SK-N-SH (cell line): ENCODE data around the gene GPN3. TPM values are rescaled to one million over a fixed set of nuclear protein-coding genes. Genes with fewer than 3 reads are reported as not detected.

Experiments used
- CHD2 ChIP-seq: fragments of 150-350 bp; IDR thresholded peaks from 2 replicates; pipeline ENCODE4 v1.6.1; 2018; ENCODE audit warnings: low read length; ENCODE audit not compliant: partially characterized antibody
- ELF1 ChIP-seq: IDR thresholded peaks from 2 replicates; pipeline ENCODE4 v1.4.0; 2012
- EP300 ChIP-seq, 2 experiments: IDR thresholded peaks; 2 replicates each; pipeline versions ENCODE4 v1.4.0 to v1.6.1; 2012; ENCODE audit warnings: borderline replicate concordance in 1 of 2, low read depth in 1 of 2, low read length in 1 of 2
- EZH2phosphoT487 ChIP-seq: fragments of 200-600 bp; sonication (generic); IDR thresholded peaks from 2 replicates; pipeline ENCODE4 v1.6.1; 2017; ENCODE audit warnings: low read depth, mixed run types, mild to moderate bottlenecking, antibody characterized with exemption, moderate library complexity, borderline replicate concordance
- FOSL2 ChIP-seq: IDR thresholded peaks from 2 replicates; pipeline ENCODE4 v1.4.0; 2012; ENCODE audit warnings: low read depth, mild to moderate bottlenecking, moderate library complexity, borderline replicate concordance
- GABPA ChIP-seq: IDR thresholded peaks from 2 replicates; pipeline ENCODE4 v1.4.0; 2012; ENCODE audit warnings: low read depth, mild to moderate bottlenecking
- IRF3 ChIP-seq: fragments of 150-350 bp; IDR thresholded peaks from 2 replicates; pipeline ENCODE4 v1.6.1; 2016; ENCODE audit warnings: mild to moderate bottlenecking, low read depth, low read length
- MAX ChIP-seq: IDR thresholded peaks from 2 replicates; pipeline ENCODE4 v1.4.0; 2012; ENCODE audit warnings: low read depth
- MEF2A ChIP-seq: IDR thresholded peaks from 2 replicates; pipeline ENCODE4 v1.4.0; 2012; ENCODE audit warnings: low read depth, borderline replicate concordance
- POLR2AphosphoS5 ChIP-seq: IDR thresholded peaks from 2 replicates; pipeline ENCODE4 v1.6.1; 2012; ENCODE audit warnings: low read depth, low read length
- RAD21 ChIP-seq: IDR thresholded peaks from 2 replicates; pipeline ENCODE4 v1.6.1; 2012; ENCODE audit warnings: mild to moderate bottlenecking, low read length
- RCOR1 ChIP-seq: fragments of 150-350 bp; IDR thresholded peaks from 2 replicates; pipeline ENCODE4 v1.6.1; 2017; ENCODE audit warnings: antibody characterized with exemption, low read length
- RFX5 ChIP-seq: IDR thresholded peaks from 2 replicates; pipeline ENCODE4 v1.6.1; 2012; ENCODE audit warnings: mild to moderate bottlenecking, improper control_type of control experiment, low read length
- SIN3A ChIP-seq: IDR thresholded peaks from 2 replicates; pipeline ENCODE4 v1.6.1; 2012; ENCODE audit warnings: low read depth, mild to moderate bottlenecking, low read length, moderate library complexity, borderline replicate concordance
- SMC3 ChIP-seq: IDR thresholded peaks from 2 replicates; pipeline ENCODE4 v1.6.1; 2012; ENCODE audit warnings: low read depth, low read length, improper control_type of control experiment
- YY1 ChIP-seq: IDR thresholded peaks from 2 replicates; pipeline ENCODE4 v1.4.0; 2012; ENCODE audit warnings: low read depth, mild to moderate bottlenecking
- ZBTB33 ChIP-seq: IDR thresholded peaks from 2 replicates; pipeline ENCODE4 v1.4.0; 2012; ENCODE audit warnings: low read depth, borderline replicate concordance
- polyA plus RNA-seq, 3 experiments: library from polyadenylated mRNA; depleted of rRNA; stranded (reverse); fragments of >200 nt; gene quantifications; 2 replicates each; pipeline ENCODE4 v1.2.3, GENCODE V29; 2012

GPN3 gene
- polyA plus RNA-seq, 1 of the 3 experiments (the other 2 are of a cell fraction) = 21.6 TPM

GRCh38 chr12:110501752-110502738, 34.0 kb upstream of the GPN3 start, which contains the start of the genes RAD9B and VPS29 (continued):
- TF ChIP-seq CHD2 = peak; percentile 95
- no peak for TF ChIP-seq RAD21
- no peak for TF ChIP-seq MEF2A
- peak; percentile 69; the same call in 1 of the 2 replicates for TF ChIP-seq ELF1
- TF ChIP-seq MAX = peak; percentile 100
- no peak for TF ChIP-seq GABPA
- 0 out of 2 replicates have a peak, but pooled peaks have one; percentile 24 for TF ChIP-seq RCOR1
- TF ChIP-seq FOSL2 = no peak
- no peak for TF ChIP-seq SMC3
- peak; percentile 40; the same call in 1 of the 2 replicates for TF ChIP-seq IRF3
- TF ChIP-seq RFX5 = peak; percentile 39; the same call in 1 of the 2 replicates
- TF ChIP-seq YY1 = peak; percentile 76
- 0 out of 2 replicates have a peak, but pooled peaks have one; percentile 23 for TF ChIP-seq SIN3A
- TF ChIP-seq POLR2AphosphoS5 = peak; percentile 61
- TF ChIP-seq EZH2phosphoT487 = no peak
- peak in 1 of 2 experiments; percentile 30; a peak in 1 of 4 replicates for TF ChIP-seq EP300 (IDR thresholded peaks at IDR 0.05; ENCODE audit: borderline replicate concordance in 1 of 2, low read depth in 1 of 2, low read length in 1 of 2)
- peak; percentile 92 for TF ChIP-seq ZBTB33
